Activated gamma-delta T cell treated with Interleukin-2 at 50 U/mL for 16 hours (primary cell): Measurements from ENCODE around the gene GJB2.
"Not testable (repeated sequence)": the region's sequence is repeated elsewhere in the genome, so short reads cannot be mapped to it uniquely, and the experiment has no call there.

Experiments
- DNase-seq: peaks from one replicate; pipeline ENCODE4 v3.0.0-alpha.2; 2020

The GJB2 gene

DNA sequence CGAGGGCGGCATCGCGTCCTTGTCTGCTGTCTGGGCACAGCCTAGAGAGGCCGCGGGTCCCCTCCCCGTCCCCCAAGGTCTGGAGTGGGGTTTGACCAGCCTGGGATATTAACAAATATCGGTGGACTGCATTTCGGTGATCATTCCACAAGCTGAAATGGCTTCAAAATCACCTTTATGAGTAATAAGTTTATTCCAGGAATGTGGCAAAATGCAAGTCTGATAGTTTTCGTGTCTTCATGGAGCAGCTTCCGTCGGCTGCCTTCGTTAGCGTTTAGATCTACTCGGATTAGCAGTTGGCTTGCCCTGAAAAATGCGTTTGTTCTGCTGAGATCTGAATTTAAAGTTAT is 30.8 kb downstream of the GJB2 start:
- DNase-seq, result no peak

GRCh38 chr13:20161275-20161950 is 31.3 kb downstream of the GJB2 start:
- peak; percentile 52 for DNase-seq

- peak; percentile 41 for DNase-seq
Observed at GRCh38 chr13:20160306-20161274, 32.1 kb downstream of the GJB2 start, which contains the start of gene GJA3. GJA3 (minus strand) TSS chr13:20161052; CDS start chr13:20143288, 17,764 bp downstream.

DNA sequence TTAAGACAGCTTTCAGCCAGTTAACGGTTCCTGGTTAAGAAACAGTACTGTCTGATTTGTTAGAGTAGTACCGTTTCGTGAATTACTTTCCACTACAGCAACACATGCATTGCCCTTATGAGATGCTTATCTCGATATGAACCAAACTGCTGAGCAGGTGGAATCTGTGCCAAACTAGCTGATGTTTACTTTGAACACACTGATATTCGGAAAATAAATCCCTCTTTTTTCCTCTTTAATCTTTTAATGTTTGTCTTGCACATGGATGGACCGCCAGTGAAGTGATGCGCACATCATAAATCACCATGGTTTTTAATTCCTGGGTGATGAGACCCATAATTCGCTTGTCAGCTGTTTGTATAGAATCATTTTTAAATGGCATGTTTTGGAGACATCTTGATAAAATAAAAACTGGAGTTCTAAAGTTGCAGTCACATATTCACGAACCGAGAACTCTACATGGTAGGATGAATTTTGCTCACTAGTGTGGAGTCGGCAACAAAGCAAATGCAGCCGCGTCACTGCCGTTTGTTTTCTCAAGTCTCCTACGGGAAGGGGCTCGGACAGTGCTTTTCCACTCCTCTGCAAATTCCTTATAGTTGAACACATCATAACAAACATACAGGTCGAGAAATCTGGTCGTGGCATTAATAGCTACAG is 33.0 kb downstream of the GJB2 start:
- no peak for DNase-seq

- DNase-seq, result no peak
Observed at GRCh38 chr13:20157151-20157796, 35.5 kb downstream of the GJB2 start.

- DNase-seq, result no peak
Observed at GRCh38 chr13:20156702-20157101, 36.0 kb downstream of the GJB2 start.

DNA sequence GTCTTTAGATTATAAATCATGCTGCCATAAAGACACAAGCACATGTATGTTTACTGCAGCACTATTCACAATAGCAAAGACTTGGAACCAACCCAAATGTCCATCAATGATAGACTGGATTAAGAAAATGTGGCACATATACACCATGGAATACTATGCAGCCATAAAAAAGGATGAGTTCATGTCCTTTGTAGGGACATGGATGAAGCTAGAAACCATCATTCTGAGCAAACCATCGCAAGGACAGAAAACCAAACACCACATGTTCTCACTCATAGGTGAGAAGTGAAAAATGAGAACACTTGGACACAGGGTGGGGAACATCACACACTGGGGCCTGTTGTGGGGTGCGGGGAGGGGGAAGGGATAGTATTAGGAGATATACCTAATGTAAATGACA is 39.4 kb downstream of the GJB2 start:
- not testable (repeated sequence) for DNase-seq

GRCh38 chr13:20151612-20152011 is 41.1 kb downstream of the GJB2 start:
- DNase-seq, result no peak

DNA sequence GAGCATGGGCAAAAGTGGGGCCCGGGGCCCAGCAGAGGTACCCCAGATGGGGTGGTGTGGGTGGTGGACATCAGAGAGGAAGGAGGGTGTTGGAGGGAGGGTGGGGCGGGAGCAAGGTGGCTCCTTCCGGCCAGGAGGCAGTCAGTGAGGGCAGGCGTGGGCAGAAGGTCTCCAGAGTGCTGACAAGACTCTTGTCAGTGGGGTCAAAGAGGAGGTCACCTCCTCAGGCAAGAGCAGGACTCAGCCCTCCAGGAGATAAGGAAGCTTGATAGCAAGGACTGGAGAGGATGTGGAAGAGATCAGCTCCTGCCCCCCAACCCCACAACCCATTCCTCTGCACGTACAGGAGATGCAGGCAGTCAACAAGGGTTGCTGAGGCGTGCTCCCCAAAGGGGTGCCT is 41.7 kb downstream of the GJB2 start:
- no peak for DNase-seq

- DNase-seq, result no peak
Observed at GRCh38 chr13:20150561-20150960, 42.2 kb downstream of the GJB2 start.

DNA sequence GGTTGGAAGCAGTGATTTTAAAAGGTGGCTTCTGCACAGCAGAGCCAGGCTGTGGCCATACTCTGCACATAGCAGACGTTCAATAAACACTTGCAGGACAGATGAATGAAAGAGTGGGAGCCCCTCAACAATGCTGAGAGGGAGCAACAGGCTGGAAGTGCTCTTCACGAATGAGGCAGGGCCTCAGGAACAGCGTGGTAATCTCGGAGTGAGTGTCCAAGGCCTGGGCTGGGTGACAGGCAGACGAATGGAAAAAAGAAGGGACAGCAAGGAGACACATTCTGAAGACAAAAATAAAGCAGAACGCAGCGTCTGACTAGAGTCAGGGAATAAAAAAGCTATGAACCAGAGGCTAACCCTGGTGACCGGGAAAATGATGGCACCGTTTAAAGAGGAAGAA is 43.0 kb downstream of the GJB2 start:
- DNase-seq, result no peak

DNA sequence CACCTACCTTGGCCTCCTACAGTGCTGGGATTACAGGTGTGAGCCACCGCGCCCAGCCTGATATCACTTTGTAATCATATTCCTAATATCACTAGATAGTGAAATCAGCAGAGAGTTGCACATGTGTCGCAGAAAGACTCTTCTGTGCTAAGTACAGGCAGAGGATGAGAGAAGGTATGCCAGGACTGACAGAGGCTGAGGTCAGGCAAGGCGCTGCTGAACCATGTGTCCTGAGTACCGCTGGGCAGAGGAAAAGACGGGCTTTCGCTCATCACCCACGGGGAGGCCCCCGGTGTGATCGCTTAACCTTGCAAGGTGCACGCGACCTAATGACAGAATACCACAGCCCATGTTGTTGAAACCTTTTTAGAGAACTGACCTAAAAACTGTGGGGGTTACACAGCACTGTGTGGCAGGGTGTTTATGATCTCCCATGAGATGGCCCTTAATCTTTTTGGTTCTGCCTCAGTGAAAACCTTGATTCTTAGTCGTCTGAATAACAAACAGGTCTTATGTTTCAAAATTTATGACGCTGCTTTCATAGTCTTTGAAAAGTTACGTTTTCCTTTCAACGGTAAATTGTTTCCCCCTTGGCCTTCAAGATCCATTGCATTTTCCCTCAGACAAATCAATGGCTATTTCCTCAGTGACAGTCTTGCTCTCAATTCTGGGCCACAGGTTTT is 44.1 kb downstream of the GJB2 start:
- no peak for DNase-seq

GRCh38 chr13:20146381-20146780 is 46.4 kb downstream of the GJB2 start:
- DNase-seq, result no peak

DNA sequence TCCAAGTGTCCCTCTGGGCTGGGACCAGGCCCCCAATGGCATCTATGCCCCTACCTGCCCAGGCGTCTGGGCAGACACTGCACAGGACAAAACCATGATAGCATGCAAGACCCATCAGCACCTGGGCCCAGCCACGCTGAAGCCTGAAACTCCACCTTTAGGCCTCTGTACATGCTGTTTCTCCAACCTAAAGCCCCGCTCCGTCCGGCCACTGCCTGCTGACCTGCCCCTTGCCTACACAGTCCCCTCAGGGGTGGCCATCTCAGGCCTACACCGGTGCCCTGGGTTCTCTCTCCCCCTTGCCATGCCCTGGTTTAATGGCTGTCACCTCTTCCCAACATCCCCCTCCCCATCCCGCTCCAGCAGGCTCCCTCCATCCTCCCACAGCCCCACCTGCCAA is 47.2 kb downstream of the GJB2 start:
- no peak for DNase-seq

DNA sequence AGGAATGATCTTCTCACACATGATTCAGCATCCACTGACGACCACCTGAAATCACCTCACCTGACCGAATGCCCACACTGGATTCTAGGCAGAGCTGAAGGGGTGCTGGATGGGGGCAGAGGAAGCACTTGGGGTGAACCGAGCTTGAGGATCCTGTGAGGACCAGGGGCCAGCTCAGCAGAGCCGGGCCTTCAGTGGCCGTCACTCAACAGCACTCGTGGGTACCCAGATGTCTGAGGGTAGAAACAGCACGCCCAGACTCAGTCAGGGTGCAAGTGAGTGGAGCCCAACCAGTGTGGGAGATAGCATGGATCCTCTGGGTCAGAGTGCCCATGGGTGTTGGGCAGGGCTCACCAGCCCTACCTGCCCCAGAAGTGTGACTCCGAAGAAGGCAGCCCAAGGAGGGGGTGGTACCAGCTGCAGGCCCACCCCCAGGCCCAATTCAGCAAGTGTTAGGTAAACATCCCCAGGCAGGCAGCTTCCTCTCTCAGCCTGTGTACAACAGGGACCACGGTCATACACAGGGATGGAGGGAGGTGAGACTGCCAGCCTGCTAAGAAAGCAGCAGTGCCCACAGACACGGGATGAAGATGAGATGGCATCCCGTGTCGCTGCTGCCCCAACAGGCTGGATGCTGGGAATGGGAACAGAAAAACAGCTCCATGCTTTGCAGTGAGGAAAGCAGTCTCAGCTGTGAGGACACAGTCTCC is 48.4 kb downstream of the GJB2 start:
- no peak for DNase-seq

DNA sequence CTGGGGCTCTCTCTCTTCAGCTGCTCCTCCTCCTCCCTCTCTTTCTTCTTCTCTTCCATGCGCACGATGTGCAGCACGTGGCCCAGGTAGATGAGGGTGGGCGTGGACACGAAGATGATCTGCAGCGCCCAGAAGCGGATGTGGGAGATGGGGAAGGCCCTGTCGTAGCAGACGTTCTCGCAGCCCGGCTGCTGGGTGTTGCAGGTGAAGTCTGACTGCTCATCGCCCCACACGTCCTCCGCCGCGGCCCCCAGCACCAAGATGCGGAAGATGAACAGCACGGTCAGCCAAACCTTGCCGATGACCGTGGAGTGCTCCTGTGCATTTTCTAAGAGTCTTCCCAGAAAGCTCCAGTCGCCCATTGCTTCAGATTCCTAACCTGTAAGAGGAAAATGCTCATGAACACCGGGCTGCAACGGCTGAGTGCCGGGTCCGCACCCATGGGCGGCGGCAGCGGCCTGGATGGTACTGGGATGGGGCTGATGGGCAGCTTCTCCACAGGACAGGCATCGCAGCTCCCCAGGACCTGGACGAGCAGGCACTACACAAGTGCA is 49.7 kb downstream of the GJB2 start:
- DNase-seq, result no peak

DNA sequence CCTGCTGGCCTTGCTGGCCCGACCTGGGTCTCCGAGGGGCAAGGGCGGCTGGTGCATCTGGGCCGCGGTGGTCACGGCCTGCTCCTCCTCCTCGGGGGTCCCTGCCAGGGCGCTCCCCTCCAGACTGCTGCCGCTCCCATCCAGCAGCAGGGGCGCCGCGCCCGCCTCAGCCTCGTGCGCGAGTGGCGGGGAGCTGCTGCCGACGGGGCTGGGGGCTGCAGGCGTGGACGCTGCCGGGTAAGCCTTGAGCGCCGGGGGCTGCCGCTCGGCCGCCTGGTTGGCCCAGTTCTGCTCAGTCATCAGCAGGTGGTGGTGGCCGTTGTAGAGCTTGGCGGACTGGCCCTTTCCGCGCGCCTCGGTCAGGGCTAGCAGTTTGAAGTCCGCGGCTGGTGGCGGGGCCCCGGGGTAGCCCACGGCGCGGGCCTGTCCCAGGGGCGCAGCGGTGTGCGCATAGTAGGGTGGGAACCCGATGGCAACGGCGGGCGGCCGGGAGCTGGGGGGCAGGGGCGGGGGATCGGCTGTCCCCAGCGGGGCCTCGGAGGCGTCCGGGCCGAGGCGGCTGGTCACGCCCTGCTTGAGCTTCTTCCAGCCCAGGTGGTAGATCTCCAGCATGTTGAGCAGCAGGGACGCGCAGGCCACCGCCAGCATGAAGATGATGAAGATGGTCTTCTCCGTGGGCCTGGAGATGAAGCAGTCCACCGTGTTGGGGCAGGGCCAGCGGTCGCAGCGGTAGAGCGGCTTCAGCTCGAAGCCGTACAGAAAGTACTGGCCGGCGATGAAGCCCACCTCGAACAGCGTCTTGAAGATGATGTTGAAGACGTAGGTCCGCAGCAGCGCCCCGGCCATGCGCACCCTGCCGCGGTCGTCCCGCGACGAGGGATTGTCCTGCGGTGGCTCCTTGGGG is 50.5 kb downstream of the GJB2 start:
- DNase-seq, result no peak

- DNase-seq, result no peak
Observed at GRCh38 chr13:20141238-20142022, 51.3 kb downstream of the GJB2 start.

DNA sequence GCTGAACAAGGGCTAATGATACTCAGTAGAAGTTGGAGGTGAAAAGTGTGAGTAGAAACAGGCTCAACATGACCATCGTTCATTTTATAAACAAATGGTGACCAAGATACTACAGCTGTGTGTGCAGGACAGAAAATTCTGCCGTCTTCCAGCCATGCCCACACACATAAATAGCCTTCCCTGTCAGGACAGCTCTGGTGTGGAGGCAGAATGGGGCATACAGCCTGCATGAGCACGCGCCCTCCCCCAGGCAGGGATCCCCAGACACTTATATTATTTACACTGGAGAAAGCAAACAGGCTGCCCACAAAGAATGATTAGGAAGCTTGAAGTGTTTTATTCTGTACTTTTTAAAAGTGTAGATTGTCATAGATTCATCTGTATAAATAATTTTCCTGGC is 52.3 kb downstream of the GJB2 start:
- DNase-seq, result no peak

DNA sequence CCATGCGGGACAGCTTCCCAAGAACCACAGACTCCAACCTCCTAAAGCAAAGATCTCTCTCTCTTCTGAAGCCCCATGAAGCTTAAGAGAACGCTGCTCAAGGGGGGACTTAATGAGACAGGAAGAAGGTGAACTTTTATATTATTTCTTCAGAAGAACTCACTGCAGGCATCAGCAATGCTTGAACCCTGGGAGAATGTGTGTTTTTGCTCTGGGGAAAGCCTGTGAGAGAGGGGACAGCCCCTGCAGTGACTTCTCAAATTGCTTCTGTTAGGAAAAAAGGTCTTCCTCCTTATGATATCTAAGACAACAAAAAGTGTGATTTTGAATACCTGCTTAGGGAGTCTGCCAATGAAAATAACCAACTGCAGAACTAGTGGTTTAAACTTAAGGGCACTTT is 54.9 kb downstream of the GJB2 start:
- DNase-seq, result no peak
